SK-N-SH treated with all-trans-retinoic acid at 6 μM for 48 hours (cell line): ENCODE data around the gene PIPOX.

Experiments used
- ARNTL ChIP-seq: fragments of 450-650 bp; formaldehyde crosslinking; IDR thresholded peaks from 2 replicates; pipeline ENCODE4 v1.5.0; 2020; ENCODE audit warnings: low read depth, mild to moderate bottlenecking, moderate library complexity, borderline replicate concordance
- ZFP3 ChIP-seq: fragments of 250-450 bp; sonication (Bioruptor Pico); IDR thresholded peaks from 2 replicates; pipeline ENCODE4 v1.5.0; 2020; ENCODE audit warnings: mild to moderate bottlenecking, moderate library complexity

DNA sequence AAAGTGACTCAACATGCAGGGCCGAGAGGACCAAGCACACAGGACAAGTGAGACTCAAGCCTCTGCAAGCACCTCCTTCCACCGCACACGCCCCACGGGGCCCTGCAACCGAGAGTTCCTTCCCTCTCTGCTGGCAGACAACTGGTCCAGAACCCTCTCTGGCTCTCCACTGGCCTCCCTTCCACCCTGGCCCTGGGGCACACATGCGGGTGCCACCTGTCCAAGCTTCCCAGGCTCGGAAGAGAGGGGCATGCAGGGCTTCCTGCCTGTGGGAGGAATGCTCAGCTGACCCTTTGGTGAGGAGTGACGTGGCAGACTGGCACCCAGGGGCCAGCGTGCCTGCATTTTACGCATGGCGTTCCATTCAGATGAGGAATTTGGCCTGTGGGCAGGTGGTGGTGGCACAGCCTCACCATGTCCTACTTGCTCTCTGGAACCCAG is 59.8 kb downstream of the PIPOX start:
- no peak for TF ChIP-seq ARNTL (CRISPR knock-in tag)
- TF ChIP-seq ZFP3 (CRISPR knock-in tag) = no peak
